Astrocyte (in vitro differentiated cells and primary cell): ENCODE data around the gene PSEN1.

Experiments used
- CTCF ChIP-seq: IDR thresholded peaks from 2 replicates; pipeline ENCODE4 v1.5.1; 2011; ENCODE audit warnings: low read depth, mild to moderate bottlenecking, inconsistent platforms, low read length, moderate library complexity; ENCODE audit not compliant: insufficient read depth
- EZH2 ChIP-seq: IDR thresholded peaks from 2 replicates; pipeline ENCODE4 v1.6.1; 2012; ENCODE audit warnings: mild to moderate bottlenecking, low read length, inconsistent platforms; ENCODE audit not compliant: insufficient read depth

GRCh38 chr14:73269729-73270531 lies 133.6 kb downstream of the PSEN1 start:
- TF ChIP-seq CTCF (no peak), EZH2 (no peak)
